ENCODE data around the gene HEXD. TPM values are rescaled to one million over a fixed set of nuclear protein-coding genes. Genes with fewer than 3 reads are reported as not detected.

The HEXD gene
- total RNA-seq, 1 experiment from 2014 or later = 2.4 TPM

- no peak for DNase-seq (ENCODE audit: low read depth)
These were observed 69.8 kb downstream of the HEXD start for GRCh38 chr17:82487910-82488309.

GRCh38 chr17:82489117-82489516 is 71.0 kb downstream of the HEXD start:
- no peak for DNase-seq (ENCODE audit: low read depth)

- no peak for DNase-seq (ENCODE audit: low read depth)
These were observed 71.8 kb downstream of the HEXD start for GRCh38 chr17:82489851-82490511.

GRCh38 chr17:82490512-82491195 is 72.5 kb downstream of the HEXD start:
- DNase-seq (ENCODE audit: low read depth) = no peak

GRCh38 chr17:82491196-82491530 is 73.0 kb downstream of the HEXD start:
- no peak for DNase-seq (ENCODE audit: low read depth)

GRCh38 chr17:82491533-82491932 is 73.4 kb downstream of the HEXD start:
- DNase-seq (ENCODE audit: low read depth) = no peak

Other genes starting within 250 kb of the HEXD start
- gene CCDC57, start 205.5 kb upstream of the HEXD start, total RNA-seq (2014; rRNA removed; shearing (Covaris generic)) = 3.7 and 5.0 TPM in 2 replicates
- gene SLC16A3, start 189.3 kb upstream of the HEXD start, total RNA-seq (2014; rRNA removed; shearing (Covaris generic)) = 104 and 207 TPM in 2 replicates
- gene CSNK1D, start 144.6 kb upstream of the HEXD start, total RNA-seq (2014; rRNA removed; shearing (Covaris generic)) = 20.4 and 22.6 TPM in 2 replicates
- gene CD7, start 100.7 kb upstream of the HEXD start, total RNA-seq (2014; rRNA removed; shearing (Covaris generic)) = not detected in 2 replicates
- gene SECTM1, start 84.6 kb upstream of the HEXD start, total RNA-seq (2014; rRNA removed; shearing (Covaris generic)) = 17.2 and 19.7 TPM in 2 replicates
- gene TEX19, start 59.1 kb upstream of the HEXD start, total RNA-seq (2014; rRNA removed; shearing (Covaris generic)) = 0.24 TPM in 1 of 2 replicates, not detected in the other
- gene UTS2R, start 46.6 kb upstream of the HEXD start, total RNA-seq (2014; rRNA removed; shearing (Covaris generic)) = not detected in 2 replicates
- gene OGFOD3, start 239 bp downstream of the HEXD start, total RNA-seq (2014; rRNA removed; shearing (Covaris generic)) = 29.2 and 31.0 TPM in 2 replicates
- gene CYBC1, start 32.4 kb downstream of the HEXD start, total RNA-seq (2014; rRNA removed; shearing (Covaris generic)) = 25.7 and 25.8 TPM in 2 replicates
- 52.4 and 69.7 TPM in 2 replicates for gene NARF, start 40.4 kb downstream of the HEXD start, total RNA-seq (2014; rRNA removed; shearing (Covaris generic))
- 17.1 and 17.8 TPM in 2 replicates for gene FOXK2, start 101.4 kb downstream of the HEXD start, total RNA-seq (2014; rRNA removed; shearing (Covaris generic))
- 59.1 and 62.5 TPM in 2 replicates for gene WDR45B, start 230.1 kb downstream of the HEXD start, total RNA-seq (2014; rRNA removed; shearing (Covaris generic))

Measured in RPMI7951 (cell line).